ENCODE data around the gene GPATCH1. TPM values are rescaled to one million over a fixed set of nuclear protein-coding genes. Genes with fewer than 3 reads are reported as not detected.

Gene GPATCH1
- total RNA-seq, 2 donors from 2014 or later = 6.5 to 6.6 TPM

- Histone ChIP-seq H3K27me3 (replicated peaks; ENCODE audit: insufficient read depth) (no peaks in the 10 kb centered on the region), H3K9me3 (no peaks in the 10 kb centered on the region)
Observed at GRCh38 chr19:33060586-33060985, 20.4 kb upstream of the GPATCH1 start.

GRCh38 chr19:33062902-33063301 is 18.1 kb upstream of the GPATCH1 start:
- ATAC-seq (ENCODE audit: insufficient number of reproducible peaks, low FRiP score, low read depth) = no peak
- no peak overlapping the region for H3K4me3 ChIP-seq
- no peaks in the 10 kb centered on the region for H3K36me3 ChIP-seq
- H3K27ac ChIP-seq = no peak overlapping the region
- H3K4me1 ChIP-seq (ENCODE audit: control insufficient read depth in 1 of 2, low read depth in 2 of 2) = peaks cover 0 to 10% of the 10 kb centered on the region in 2 donors
- H3K9me3 ChIP-seq = no peaks in the 10 kb centered on the region
- TF ChIP-seq CTCF (IDR thresholded peaks at IDR 0.05) = no peak
- no peaks in the 10 kb centered on the region for H3K27me3 ChIP-seq (replicated peaks; ENCODE audit: insufficient read depth)
- DNase-seq (ENCODE audit: low spot score) = no peak

More at GRCh38 chr19:33060586-33060985, 20.4 kb upstream of the GPATCH1 start:
- DNase-seq (ENCODE audit: low spot score) = no peak
- Histone ChIP-seq H3K36me3 (no peaks in the 10 kb centered on the region), H3K4me3 (no peak overlapping the region), H3K27ac (no peak overlapping the region), H3K4me1 (ENCODE audit: control insufficient read depth in 1 of 2, low read depth in 2 of 2) (peaks cover 0 to 10% of the 10 kb centered on the region in 2 donors)
- ATAC-seq (ENCODE audit: insufficient number of reproducible peaks, low FRiP score, low read depth) = no peak
- TF ChIP-seq CTCF (IDR thresholded peaks at IDR 0.05) = no peak

GRCh38 chr19:33063356-33063752 is 17.6 kb upstream of the GPATCH1 start:
- TF ChIP-seq CTCF (IDR thresholded peaks at IDR 0.05) = no peak
- H3K36me3 ChIP-seq = no peaks in the 10 kb centered on the region
- no peaks in the 10 kb centered on the region for H3K27me3 ChIP-seq (replicated peaks; ENCODE audit: insufficient read depth)
- H3K9me3 ChIP-seq = no peaks in the 10 kb centered on the region
- ATAC-seq (ENCODE audit: insufficient number of reproducible peaks, low FRiP score, low read depth) (no peak), DNase-seq (ENCODE audit: low spot score) (no peak)
- peaks cover 0 to 10% of the 10 kb centered on the region in 2 donors for H3K4me1 ChIP-seq (ENCODE audit: control insufficient read depth in 1 of 2, low read depth in 2 of 2)
- peak overlapping the region; percentile 69 for H3K4me3 ChIP-seq
- no peak overlapping the region for H3K27ac ChIP-seq

- no peak for DNase-seq (ENCODE audit: low spot score)
- ATAC-seq (ENCODE audit: insufficient number of reproducible peaks, low FRiP score, low read depth) = no peak
- H3K27ac ChIP-seq = no peak overlapping the region
Observed at GRCh38 chr19:33063753-33064457, 17.1 kb upstream of the GPATCH1 start.

GRCh38 chr19:33064458-33064791 is 16.6 kb upstream of the GPATCH1 start:
- H3K9me3 ChIP-seq = no peaks in the 10 kb centered on the region
- H3K36me3 ChIP-seq = no peaks in the 10 kb centered on the region
- no peak overlapping the region for H3K27ac ChIP-seq
- DNase-seq (ENCODE audit: low spot score) (no peak), ATAC-seq (ENCODE audit: insufficient number of reproducible peaks, low FRiP score, low read depth) (no peak)
- no peaks in the 10 kb centered on the region for H3K27me3 ChIP-seq (replicated peaks; ENCODE audit: insufficient read depth)
- H3K4me3 ChIP-seq = peak overlapping the region; percentile 69
- no peak for TF ChIP-seq CTCF (IDR thresholded peaks at IDR 0.05)
- H3K4me1 ChIP-seq (ENCODE audit: control insufficient read depth in 1 of 2, low read depth in 2 of 2) = peaks cover 0 to 10% of the 10 kb centered on the region in 2 donors

More at GRCh38 chr19:33063753-33064457, 17.1 kb upstream of the GPATCH1 start:
- H3K4me3 ChIP-seq = peak overlapping the region; percentile 69
- no peak for TF ChIP-seq CTCF (IDR thresholded peaks at IDR 0.05)
- H3K27me3 ChIP-seq (replicated peaks; ENCODE audit: insufficient read depth) = no peaks in the 10 kb centered on the region
- H3K4me1 ChIP-seq (ENCODE audit: control insufficient read depth in 1 of 2, low read depth in 2 of 2) = peaks cover 0 to 10% of the 10 kb centered on the region in 2 donors
- no peaks in the 10 kb centered on the region for H3K9me3 ChIP-seq
- no peaks in the 10 kb centered on the region for H3K36me3 ChIP-seq

All from thoracic aorta (tissue), 2 donors.